Right lobe of liver (tissue), 4 donors: Measurements from ENCODE around the gene TTC28.

ENCODE experiments used
- POLR2A ChIP-seq: fragments of 450-650 bp; IDR thresholded peaks from one replicate; pipeline ENCODE4 v1.6.1; 2017; ENCODE audit warnings: antibody characterized with exemption, mild to moderate bottlenecking
- TF ChIP-seq, protein P1 (sequence below), 4 donors: fragments of 200-600 bp in 3 of 4; fragments of 450-650 bp in 1 of 4; IDR thresholded peaks; one replicate each; pipeline versions ENCODE4 v1.5.1 to v1.8.0; 2016 to 2022; ENCODE audit warnings: antibody characterized with exemption in 4 of 4, mild to moderate bottlenecking in 2 of 4
- donor health status: DM: no; HTN: no; CAD: no.
- donor health status: DM: no; HTN: no; CAD: no.
- donor health status: DM: no; HTN: yes; CAD: no.

DNA sequence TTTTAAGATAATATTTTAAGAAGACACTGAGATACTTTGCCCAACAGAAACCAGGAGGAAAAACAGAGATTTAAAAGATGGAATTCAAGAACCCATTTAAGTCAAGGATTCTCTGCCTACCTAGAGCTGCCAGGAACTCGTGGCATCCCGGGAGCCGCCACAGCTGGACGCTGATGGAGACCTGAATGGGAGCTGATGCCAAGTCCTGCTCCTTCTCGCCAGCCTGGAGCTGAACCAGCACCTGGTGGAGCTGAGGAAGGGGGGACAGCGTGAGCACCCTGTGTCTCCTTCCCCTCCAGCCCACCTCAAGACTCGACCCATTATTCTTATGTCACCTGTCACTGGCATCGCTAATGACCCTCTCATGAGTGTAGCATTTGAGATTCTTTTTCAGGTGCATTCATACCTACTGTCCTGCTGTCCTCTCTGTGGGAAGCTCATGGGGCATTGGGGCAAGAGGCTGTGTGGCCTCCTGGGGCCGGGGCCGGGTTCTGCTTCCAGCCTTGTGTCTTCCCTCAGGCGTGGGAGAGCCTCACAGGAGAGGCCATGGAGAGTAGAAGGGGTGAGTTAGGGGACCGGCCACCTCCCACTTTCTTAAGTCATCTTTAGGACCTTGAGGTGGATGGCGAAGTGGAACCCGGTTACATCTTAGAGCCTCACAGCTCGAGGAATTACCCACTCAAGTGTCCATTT is 689.7 kb downstream of the TTC28 start:
- TF ChIP-seq POLR2A: no peak
- TF ChIP-seq, protein P1, sequence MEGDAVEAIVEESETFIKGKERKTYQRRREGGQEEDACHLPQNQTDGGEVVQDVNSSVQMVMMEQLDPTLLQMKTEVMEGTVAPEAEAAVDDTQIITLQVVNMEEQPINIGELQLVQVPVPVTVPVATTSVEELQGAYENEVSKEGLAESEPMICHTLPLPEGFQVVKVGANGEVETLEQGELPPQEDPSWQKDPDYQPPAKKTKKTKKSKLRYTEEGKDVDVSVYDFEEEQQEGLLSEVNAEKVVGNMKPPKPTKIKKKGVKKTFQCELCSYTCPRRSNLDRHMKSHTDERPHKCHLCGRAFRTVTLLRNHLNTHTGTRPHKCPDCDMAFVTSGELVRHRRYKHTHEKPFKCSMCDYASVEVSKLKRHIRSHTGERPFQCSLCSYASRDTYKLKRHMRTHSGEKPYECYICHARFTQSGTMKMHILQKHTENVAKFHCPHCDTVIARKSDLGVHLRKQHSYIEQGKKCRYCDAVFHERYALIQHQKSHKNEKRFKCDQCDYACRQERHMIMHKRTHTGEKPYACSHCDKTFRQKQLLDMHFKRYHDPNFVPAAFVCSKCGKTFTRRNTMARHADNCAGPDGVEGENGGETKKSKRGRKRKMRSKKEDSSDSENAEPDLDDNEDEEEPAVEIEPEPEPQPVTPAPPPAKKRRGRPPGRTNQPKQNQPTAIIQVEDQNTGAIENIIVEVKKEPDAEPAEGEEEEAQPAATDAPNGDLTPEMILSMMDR (IDR thresholded peaks at IDR 0.05): no peak
